ENCODE results near the gene KYNU.
"Not testable (repeated sequence)": the region's sequence is repeated elsewhere in the genome, so short reads cannot be mapped to it uniquely, and the experiment has no call there.

The KYNU gene

GRCh38 chr2:142901780-142902179 is 24.3 kb downstream of the KYNU start:
- Histone ChIP-seq H2AFZ (ENCODE audit: low read length) (no peak overlapping the region), H4K20me1 (ENCODE audit: insufficient read depth, low read length) (no peaks in the 10 kb centered on the region), H3K9me2 (ENCODE audit: low read depth, low read length) (no peaks in the 10 kb centered on the region), H3K4me3 (ENCODE audit: low read depth, low read length, poor library complexity, severe bottlenecking) (no peak overlapping the region), H3K27me3 (ENCODE audit: insufficient read depth, low read length) (no peaks in the 10 kb centered on the region), H3K4me2 (ENCODE audit: low read length) (no peak overlapping the region), H3F3A (ENCODE audit: insufficient read depth, low read length) (no peaks in the 10 kb centered on the region), H3K36me3 (ENCODE audit: insufficient read depth, low read length) (no peaks in the 10 kb centered on the region), H3K9ac (ENCODE audit: low read length) (no peak overlapping the region), H3K79me2 (ENCODE audit: insufficient read depth, low read length) (no peaks in the 10 kb centered on the region), H3K4me1 (ENCODE audit: insufficient read depth, low read length, severe bottlenecking) (no peaks in the 10 kb centered on the region), H3K27ac (ENCODE audit: low read depth, low read length, poor library complexity, severe bottlenecking) (no peak overlapping the region), H3K9me3 (ENCODE audit: low read length) (no peaks in the 10 kb centered on the region)
- TF ChIP-seq EZH2 (IDR thresholded peaks at IDR 0.05; ENCODE audit: borderline replicate concordance, low read length) (no peak), CTCF (IDR thresholded peaks at IDR 0.05; ENCODE audit: low read length) (no peak)

GRCh38 chr2:142903726-142904125 is 26.3 kb downstream of the KYNU start:
- H3K36me3 ChIP-seq (ENCODE audit: insufficient read depth, low read length); H2AFZ ChIP-seq (ENCODE audit: low read length); H3K79me2 ChIP-seq (ENCODE audit: insufficient read depth, low read length); H3K9me3 ChIP-seq (ENCODE audit: low read length); H3K9ac ChIP-seq (ENCODE audit: low read length); H3K4me3 ChIP-seq (ENCODE audit: low read depth, low read length, poor library complexity, severe bottlenecking); H3K9me2 ChIP-seq (ENCODE audit: low read depth, low read length); H3K4me2 ChIP-seq (ENCODE audit: low read length); H3F3A ChIP-seq (ENCODE audit: insufficient read depth, low read length); H3K27ac ChIP-seq (ENCODE audit: low read depth, low read length, poor library complexity, severe bottlenecking); H3K4me1 ChIP-seq (ENCODE audit: insufficient read depth, low read length, severe bottlenecking); H4K20me1 ChIP-seq (ENCODE audit: insufficient read depth, low read length); H3K27me3 ChIP-seq (ENCODE audit: insufficient read depth, low read length): not testable (repeated sequence)

GRCh38 chr2:142907653-142908052 is 30.2 kb downstream of the KYNU start:
- Histone ChIP-seq H3K4me2 (ENCODE audit: low read length) (no peak overlapping the region), H3K9me3 (ENCODE audit: low read length) (no peaks in the 10 kb centered on the region), H3K9me2 (ENCODE audit: low read depth, low read length) (no peaks in the 10 kb centered on the region), H3K27me3 (ENCODE audit: insufficient read depth, low read length) (no peaks in the 10 kb centered on the region), H3F3A (ENCODE audit: insufficient read depth, low read length) (no peaks in the 10 kb centered on the region), H3K4me1 (ENCODE audit: insufficient read depth, low read length, severe bottlenecking) (no peaks in the 10 kb centered on the region), H3K4me3 (ENCODE audit: low read depth, low read length, poor library complexity, severe bottlenecking) (no peak overlapping the region), H3K79me2 (ENCODE audit: insufficient read depth, low read length) (no peaks in the 10 kb centered on the region), H2AFZ (ENCODE audit: low read length) (no peak overlapping the region), H3K36me3 (ENCODE audit: insufficient read depth, low read length) (no peaks in the 10 kb centered on the region), H4K20me1 (ENCODE audit: insufficient read depth, low read length) (no peaks in the 10 kb centered on the region), H3K27ac (ENCODE audit: low read depth, low read length, poor library complexity, severe bottlenecking) (no peak overlapping the region), H3K9ac (ENCODE audit: low read length) (no peak overlapping the region)
- TF ChIP-seq CTCF (IDR thresholded peaks at IDR 0.05; ENCODE audit: low read length) (no peak), EZH2 (IDR thresholded peaks at IDR 0.05; ENCODE audit: borderline replicate concordance, low read length) (no peak)

- Histone ChIP-seq H4K20me1 (ENCODE audit: insufficient read depth, low read length) (no peaks in the 10 kb centered on the region), H3F3A (ENCODE audit: insufficient read depth, low read length) (no peaks in the 10 kb centered on the region), H3K27ac (ENCODE audit: low read depth, low read length, poor library complexity, severe bottlenecking) (no peak overlapping the region), H3K4me2 (ENCODE audit: low read length) (no peak overlapping the region), H3K9ac (ENCODE audit: low read length) (no peak overlapping the region), H2AFZ (ENCODE audit: low read length) (no peak overlapping the region), H3K4me3 (ENCODE audit: low read depth, low read length, poor library complexity, severe bottlenecking) (no peak overlapping the region), H3K4me1 (ENCODE audit: insufficient read depth, low read length, severe bottlenecking) (no peaks in the 10 kb centered on the region), H3K27me3 (ENCODE audit: insufficient read depth, low read length) (no peaks in the 10 kb centered on the region), H3K9me2 (ENCODE audit: low read depth, low read length) (no peaks in the 10 kb centered on the region), H3K36me3 (ENCODE audit: insufficient read depth, low read length) (no peaks in the 10 kb centered on the region), H3K79me2 (ENCODE audit: insufficient read depth, low read length) (no peaks in the 10 kb centered on the region), H3K9me3 (ENCODE audit: low read length) (no peaks in the 10 kb centered on the region)
- TF ChIP-seq CTCF (IDR thresholded peaks at IDR 0.05; ENCODE audit: low read length) (no peak), EZH2 (IDR thresholded peaks at IDR 0.05; ENCODE audit: borderline replicate concordance, low read length) (no peak)
Observed at GRCh38 chr2:142914507-142915313, 37.2 kb downstream of the KYNU start.
